Stimulated activated CD4-positive, alpha-beta T cell treated with anti-CD3 and anti-CD28 coated beads, Interleukin-12 subunit alpha, Interleukin-12 subunit beta, amount 100 ng/mL, for 4 hours (primary cell): ENCODE results near the gene KIF17.
A peak's percentile ranks its signal among the peaks of the same experiment; 100 is the strongest.

Source experiments
- DNase-seq: peaks from one replicate; pipeline ENCODE4 v3.0.0-alpha.2; 2020

The KIF17 gene

DNA sequence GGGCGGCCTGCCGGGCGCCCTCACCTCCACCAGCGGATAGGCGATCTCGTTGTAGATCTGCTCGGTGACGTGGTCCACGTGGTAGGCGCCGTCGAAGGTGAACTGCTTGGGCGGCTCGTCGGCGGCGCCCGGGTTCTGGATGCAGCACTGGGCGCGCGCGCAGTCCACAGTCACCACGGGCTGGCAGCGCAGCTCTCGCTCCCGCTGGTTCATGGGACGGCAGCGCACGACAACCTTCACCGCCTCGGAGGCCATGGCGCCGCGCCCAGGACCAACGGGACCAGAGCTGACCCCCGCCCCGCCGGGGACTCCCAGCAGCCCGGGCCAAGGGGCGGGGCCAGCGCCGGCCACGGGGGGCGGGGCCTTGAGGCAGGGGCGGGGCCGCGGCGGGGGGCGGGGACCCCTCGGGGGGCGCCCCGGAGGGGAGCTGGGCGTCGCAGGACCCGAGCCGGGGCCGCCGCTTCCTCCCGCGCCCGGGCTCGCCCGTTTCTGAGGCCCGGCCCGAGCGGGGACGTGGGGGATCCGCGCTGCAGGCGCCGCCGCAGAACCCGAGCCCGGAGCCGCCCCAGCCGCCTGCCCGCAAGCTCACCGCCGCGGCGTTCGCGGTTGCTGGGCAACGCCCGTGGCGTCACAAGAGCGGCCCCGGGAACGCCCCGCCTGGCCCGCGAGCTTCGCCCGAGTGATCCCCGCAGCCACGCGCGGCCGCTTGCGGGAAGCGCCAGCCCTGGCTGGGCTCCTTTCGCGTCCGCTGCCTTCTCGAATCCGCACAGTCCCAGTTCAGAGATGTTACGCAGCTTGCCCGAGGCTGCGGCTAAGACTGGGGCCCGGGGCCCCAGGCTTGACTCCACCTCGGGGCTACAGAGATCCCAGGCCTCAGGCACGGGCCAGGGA lies at the start of gene KIF17:
TSS of gene KIF17 (minus strand) at position 556 of the 891 bp plus-strand sequence. CDS start at position 255, 301 bp downstream.
- peak; percentile 64 for DNase-seq

GRCh38 chr1:20767271-20767670 lies 49.5 kb upstream of the KIF17 start:
- no peak for DNase-seq

GRCh38 chr1:20763417-20763816 lies 45.6 kb upstream of the KIF17 start:
- no peak for DNase-seq

GRCh38 chr1:20760322-20760721 lies 42.5 kb upstream of the KIF17 start:
- no peak for DNase-seq

- DNase-seq = no peak
Observed at GRCh38 chr1:20753589-20753988, 35.8 kb upstream of the KIF17 start.

DNA sequence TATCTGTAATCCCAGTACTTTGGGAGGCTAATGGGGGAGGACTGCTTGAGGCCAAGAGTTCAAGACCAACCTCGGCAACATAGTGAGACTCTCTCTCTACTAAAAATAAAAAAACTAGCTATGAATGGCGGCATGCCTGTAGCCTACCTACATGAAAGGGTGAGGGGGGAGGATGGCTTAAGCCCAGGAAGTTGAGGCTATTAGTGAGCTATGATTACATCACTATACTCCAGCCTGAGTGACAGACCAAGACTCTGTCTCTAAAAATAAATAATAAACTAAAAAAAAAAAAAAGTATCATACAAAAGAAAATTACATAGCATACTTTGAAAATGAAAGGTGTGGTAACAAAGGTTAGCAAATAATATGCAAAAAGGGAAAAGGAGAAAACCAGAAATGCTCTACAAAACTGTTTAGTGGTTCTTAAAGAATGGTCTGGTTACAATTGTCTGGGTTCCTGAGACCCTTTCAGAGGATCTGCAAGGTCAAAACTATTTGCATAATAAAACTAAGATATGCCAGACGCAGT lies 33.7 kb upstream of the KIF17 start:
- DNase-seq = no peak

DNA sequence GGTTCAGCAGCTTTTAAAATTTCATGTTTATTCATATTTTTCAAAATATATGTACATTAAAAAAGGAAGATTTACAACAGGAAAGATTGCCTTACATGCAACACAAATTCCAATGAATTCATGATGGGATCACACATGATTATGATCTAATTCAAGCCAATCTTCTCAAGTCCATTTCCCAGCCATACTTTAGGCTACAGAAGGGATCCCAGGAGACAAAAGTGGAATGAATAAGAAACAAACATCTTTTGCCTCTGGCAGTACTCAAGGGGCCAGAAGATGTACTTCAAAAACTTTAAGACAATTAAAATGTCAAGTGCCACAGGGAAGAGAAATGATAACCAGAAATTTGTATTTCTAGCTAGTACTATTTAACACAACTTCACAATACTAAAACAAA lies 24.9 kb upstream of the KIF17 start:
- DNase-seq = no peak

GRCh38 chr1:20740781-20741180 lies 23.0 kb upstream of the KIF17 start:
- no peak for DNase-seq

DNA sequence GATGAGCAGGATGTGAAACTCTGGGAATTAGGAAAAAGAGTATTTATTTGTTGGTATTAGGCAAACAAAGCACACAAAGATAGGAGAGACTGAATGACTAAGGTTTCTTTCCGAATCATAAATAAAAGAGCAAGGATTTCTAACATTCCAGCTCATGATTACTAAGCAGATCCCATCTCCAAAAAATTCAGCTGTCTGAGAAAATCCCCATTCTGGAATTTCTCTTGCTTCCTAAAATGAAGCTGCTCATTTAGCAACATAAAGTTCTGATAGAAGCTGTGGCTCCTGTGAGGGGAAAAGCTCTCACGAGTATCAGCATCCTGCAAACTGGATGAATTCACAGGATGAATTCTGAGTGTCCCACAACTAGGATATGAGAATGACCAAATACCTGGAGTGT lies 21.4 kb upstream of the KIF17 start:
- DNase-seq = no peak

GRCh38 chr1:20735581-20736111 lies 17.8 kb upstream of the KIF17 start:
- DNase-seq = no peak

DNA sequence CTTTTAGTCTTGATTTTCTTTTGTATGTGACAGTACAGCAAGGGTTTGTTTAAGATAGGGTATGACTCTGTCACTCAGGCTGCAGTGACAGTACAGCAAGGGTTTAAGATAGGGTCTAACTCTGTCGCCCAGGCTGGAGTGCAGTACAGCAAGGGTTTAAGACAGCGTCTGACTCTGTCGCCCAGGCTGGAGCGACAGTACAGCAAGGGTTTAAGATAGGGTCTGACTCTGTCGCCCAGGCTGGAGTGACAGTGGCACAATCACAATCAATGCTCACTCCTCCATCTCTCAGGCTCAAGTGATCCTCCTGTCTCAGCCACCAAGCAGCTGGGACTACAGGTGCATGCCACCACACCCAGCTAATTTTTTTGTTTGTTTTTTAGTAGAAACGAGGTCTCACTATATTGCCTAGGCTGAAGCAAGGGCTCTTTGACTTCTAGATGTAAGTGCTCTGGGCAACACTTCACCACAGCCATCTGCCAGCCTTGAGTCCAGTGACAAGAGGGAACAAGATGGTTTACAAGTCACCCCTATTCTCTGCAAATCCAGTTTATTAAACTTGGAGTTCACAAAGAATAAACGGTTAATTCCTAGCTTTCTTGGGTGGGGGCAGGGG lies 15.7 kb upstream of the KIF17 start:
- DNase-seq = no peak

DNA sequence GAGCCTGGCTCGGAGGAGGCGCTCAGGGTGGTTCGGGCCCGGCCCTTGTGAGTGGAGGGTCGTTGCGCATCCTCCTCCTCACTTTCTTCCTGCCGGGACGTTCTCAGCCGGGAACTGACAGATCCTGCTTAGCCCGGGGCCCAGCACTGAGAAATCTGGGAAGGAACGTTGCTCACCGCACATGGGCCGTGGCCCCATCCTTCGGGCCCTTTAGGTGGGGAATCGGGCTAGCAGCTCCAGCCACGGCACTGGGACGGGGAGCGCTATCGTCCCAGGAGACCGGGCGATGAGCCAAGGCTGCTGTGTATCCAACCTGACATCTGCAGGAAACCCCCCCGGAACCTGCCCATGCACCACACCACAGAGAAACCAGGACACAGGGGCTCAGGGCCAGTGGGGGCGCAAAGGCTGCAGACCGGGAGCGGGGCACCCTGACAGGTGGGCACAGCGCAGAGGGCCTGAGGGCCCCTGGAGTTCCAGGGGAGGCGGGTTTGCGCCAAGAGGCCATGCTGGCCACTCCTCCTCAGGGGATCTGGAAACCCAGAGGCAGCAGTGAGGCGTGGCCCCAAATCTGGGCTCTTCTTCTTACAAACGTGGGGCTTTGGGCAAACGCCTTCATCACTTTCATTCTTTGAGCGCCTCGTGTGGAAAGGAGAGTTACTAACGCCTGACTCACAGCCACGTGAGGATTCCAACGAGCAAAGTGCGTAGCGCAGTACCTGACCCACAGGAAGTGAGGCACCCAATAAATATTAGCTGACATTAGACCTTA lies 15.0 kb upstream of the KIF17 start, which contains the start of gene SH2D5:
TSS of gene SH2D5 (minus strand) at position 116 of the 772 bp plus-strand sequence. CDS start 4,659 bp downstream, outside the sequence.
- DNase-seq = peak; percentile 62

GRCh38 chr1:20732071-20732587 lies 14.3 kb upstream of the KIF17 start:
- peak; percentile 65 for DNase-seq

GRCh38 chr1:20731057-20731991 lies 13.5 kb upstream of the KIF17 start:
- peak; percentile 12 for DNase-seq

- DNase-seq = no peak
Observed at GRCh38 chr1:20730690-20731056, 12.9 kb upstream of the KIF17 start.

DNA sequence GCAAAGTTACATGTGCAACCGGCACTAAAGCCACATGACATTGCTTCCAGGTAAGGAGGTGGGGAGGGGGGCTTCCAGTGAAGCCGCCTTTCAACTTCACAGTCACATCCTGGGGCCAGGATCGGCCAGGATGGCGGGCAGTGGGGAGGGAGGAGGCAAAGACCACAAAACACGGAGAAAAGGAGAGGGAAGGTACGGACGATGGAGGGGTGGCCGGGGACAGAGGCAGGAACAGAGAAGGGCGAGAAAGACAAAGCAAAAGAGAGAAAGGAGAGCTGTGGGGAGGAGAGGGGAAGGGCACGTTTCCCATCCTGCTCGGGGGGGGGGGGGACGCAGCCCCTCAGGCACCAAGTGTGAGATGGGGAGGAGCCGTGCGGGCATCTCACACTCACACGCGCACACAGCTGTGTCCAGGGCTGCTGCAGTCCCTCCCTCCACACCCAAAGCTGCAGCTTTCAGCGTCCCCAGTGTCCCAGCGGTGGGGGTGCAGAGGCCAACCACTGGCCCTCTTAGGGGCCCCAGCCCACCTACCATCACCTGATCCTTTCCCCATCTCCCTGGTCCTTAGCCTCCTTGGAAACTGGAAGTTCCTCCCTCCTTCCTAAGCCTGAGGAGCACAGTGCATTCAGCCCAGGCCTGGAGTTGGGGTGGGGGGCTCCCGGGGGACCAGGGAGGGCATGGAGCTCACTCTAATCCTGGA lies 12.3 kb upstream of the KIF17 start:
- no peak for DNase-seq

GRCh38 chr1:20729155-20729931 lies 11.5 kb upstream of the KIF17 start:
- no peak for DNase-seq

DNA sequence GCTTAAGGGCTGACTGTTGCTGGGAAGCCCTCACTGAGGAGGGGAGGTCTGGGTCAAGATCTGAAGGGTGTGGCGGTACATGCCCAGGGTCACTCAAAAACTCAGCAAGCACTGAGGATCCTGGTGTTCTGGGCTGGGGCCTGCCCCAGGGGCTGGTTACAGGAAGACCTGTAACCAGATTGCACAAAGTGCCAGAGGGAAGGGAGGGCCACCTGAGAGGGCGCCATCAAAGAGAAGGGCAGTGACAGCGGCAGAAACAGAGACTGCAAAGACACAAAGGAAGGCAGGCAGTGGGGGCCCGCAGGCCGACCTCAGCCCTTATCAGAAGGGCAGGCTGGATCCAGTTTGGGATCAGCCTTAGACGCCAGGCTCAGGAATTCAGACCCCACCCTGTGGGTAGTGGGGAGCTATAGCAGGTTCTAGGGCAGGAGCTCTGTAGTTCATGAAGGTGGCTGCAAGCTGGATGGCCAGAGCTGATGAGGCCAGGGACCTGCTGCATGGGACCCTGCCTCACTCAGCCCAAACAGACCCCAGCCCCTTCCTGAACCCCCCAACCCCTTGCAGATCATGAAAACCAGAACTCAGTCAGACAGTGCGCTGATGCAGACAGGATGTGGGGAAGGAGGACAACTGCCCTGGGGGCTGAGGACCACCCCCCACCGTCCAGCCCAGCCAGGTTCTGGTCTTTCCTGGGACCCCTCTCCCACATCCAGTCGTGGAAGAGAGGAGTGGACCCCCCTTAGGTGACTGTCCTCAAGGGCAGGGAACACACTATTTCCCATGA lies 10.8 kb upstream of the KIF17 start:
- DNase-seq = no peak

GRCh38 chr1:20727746-20728316 lies 10.0 kb upstream of the KIF17 start:
- no peak for DNase-seq
